ENCODE measurements around the gene SH3RF2.

The SH3RF2 gene

GRCh38 chr5:146043722-146044121, 107.3 kb downstream of the SH3RF2 start:
- H3K4me3 ChIP-seq (ENCODE audit: insufficient read depth, low read depth, low read length, poor library complexity, severe bottlenecking), result no peak overlapping the region
- H3K4me1 ChIP-seq (ENCODE audit: control insufficient read depth, insufficient read depth, low read length, poor library complexity, severe bottlenecking), result no peaks in the 10 kb centered on the region
- H3K27ac ChIP-seq (ENCODE audit: insufficient read depth, low read length, poor library complexity, severe bottlenecking), result no peak overlapping the region
- H3K9me3 ChIP-seq (ENCODE audit: control insufficient read depth, low read length), result no peaks in the 10 kb centered on the region
- H3K27me3 ChIP-seq (replicated peaks; ENCODE audit: control insufficient read depth, insufficient read depth, low read length, poor library complexity, severe bottlenecking), result no peaks in the 10 kb centered on the region
- DNase-seq, result no peak
- H3K36me3 ChIP-seq (ENCODE audit: control insufficient read depth, insufficient read depth, low read length), result no peaks in the 10 kb centered on the region

GRCh38 chr5:146047396-146047795, 111.0 kb downstream of the SH3RF2 start:
- no peak for DNase-seq
- Histone ChIP-seq H3K27me3 (replicated peaks; ENCODE audit: control insufficient read depth, insufficient read depth, low read length, poor library complexity, severe bottlenecking) (no peaks in the 10 kb centered on the region), H3K9me3 (ENCODE audit: control insufficient read depth, low read length) (no peaks in the 10 kb centered on the region), H3K4me1 (ENCODE audit: control insufficient read depth, insufficient read depth, low read length, poor library complexity, severe bottlenecking) (no peaks in the 10 kb centered on the region), H3K4me3 (ENCODE audit: insufficient read depth, low read depth, low read length, poor library complexity, severe bottlenecking) (no peak overlapping the region), H3K27ac (ENCODE audit: insufficient read depth, low read length, poor library complexity, severe bottlenecking) (no peak overlapping the region), H3K36me3 (ENCODE audit: control insufficient read depth, insufficient read depth, low read length) (no peaks in the 10 kb centered on the region)

- Histone ChIP-seq H3K27ac (ENCODE audit: insufficient read depth, low read length, poor library complexity, severe bottlenecking) (no peak overlapping the region), H3K36me3 (ENCODE audit: control insufficient read depth, insufficient read depth, low read length) (no peaks in the 10 kb centered on the region), H3K27me3 (replicated peaks; ENCODE audit: control insufficient read depth, insufficient read depth, low read length, poor library complexity, severe bottlenecking) (no peaks in the 10 kb centered on the region), H3K4me3 (ENCODE audit: insufficient read depth, low read depth, low read length, poor library complexity, severe bottlenecking) (no peak overlapping the region), H3K4me1 (ENCODE audit: control insufficient read depth, insufficient read depth, low read length, poor library complexity, severe bottlenecking) (no peaks in the 10 kb centered on the region), H3K9me3 (ENCODE audit: control insufficient read depth, low read length) (no peaks in the 10 kb centered on the region)
- DNase-seq, result no peak
Measured at GRCh38 chr5:146048994-146049703, 112.8 kb downstream of the SH3RF2 start.

- no peak overlapping the region for H3K27ac ChIP-seq (ENCODE audit: insufficient read depth, low read length, poor library complexity, severe bottlenecking)
- no peaks in the 10 kb centered on the region for H3K4me1 ChIP-seq (ENCODE audit: control insufficient read depth, insufficient read depth, low read length, poor library complexity, severe bottlenecking)
- DNase-seq, result no peak
- H3K4me3 ChIP-seq (ENCODE audit: insufficient read depth, low read depth, low read length, poor library complexity, severe bottlenecking), result no peak overlapping the region
- H3K9me3 ChIP-seq (ENCODE audit: control insufficient read depth, low read length), result no peaks in the 10 kb centered on the region
- no peaks in the 10 kb centered on the region for H3K27me3 ChIP-seq (replicated peaks; ENCODE audit: control insufficient read depth, insufficient read depth, low read length, poor library complexity, severe bottlenecking)
- H3K36me3 ChIP-seq (ENCODE audit: control insufficient read depth, insufficient read depth, low read length), result no peaks in the 10 kb centered on the region
Measured at GRCh38 chr5:146049704-146050026, 113.3 kb downstream of the SH3RF2 start.

- Histone ChIP-seq H3K27me3 (replicated peaks; ENCODE audit: control insufficient read depth, insufficient read depth, low read length, poor library complexity, severe bottlenecking) (no peaks in the 10 kb centered on the region), H3K4me1 (ENCODE audit: control insufficient read depth, insufficient read depth, low read length, poor library complexity, severe bottlenecking) (no peaks in the 10 kb centered on the region), H3K36me3 (ENCODE audit: control insufficient read depth, insufficient read depth, low read length) (no peaks in the 10 kb centered on the region), H3K4me3 (ENCODE audit: insufficient read depth, low read depth, low read length, poor library complexity, severe bottlenecking) (no peak overlapping the region), H3K9me3 (ENCODE audit: control insufficient read depth, low read length) (no peaks in the 10 kb centered on the region), H3K27ac (ENCODE audit: insufficient read depth, low read length, poor library complexity, severe bottlenecking) (no peak overlapping the region)
- no peak for DNase-seq
Measured at GRCh38 chr5:146050086-146050485, 113.7 kb downstream of the SH3RF2 start.

GRCh38 chr5:146051678-146052077, 115.3 kb downstream of the SH3RF2 start:
- H3K27me3 ChIP-seq (replicated peaks; ENCODE audit: control insufficient read depth, insufficient read depth, low read length, poor library complexity, severe bottlenecking), result no peaks in the 10 kb centered on the region
- no peaks in the 10 kb centered on the region for H3K36me3 ChIP-seq (ENCODE audit: control insufficient read depth, insufficient read depth, low read length)

DNA sequence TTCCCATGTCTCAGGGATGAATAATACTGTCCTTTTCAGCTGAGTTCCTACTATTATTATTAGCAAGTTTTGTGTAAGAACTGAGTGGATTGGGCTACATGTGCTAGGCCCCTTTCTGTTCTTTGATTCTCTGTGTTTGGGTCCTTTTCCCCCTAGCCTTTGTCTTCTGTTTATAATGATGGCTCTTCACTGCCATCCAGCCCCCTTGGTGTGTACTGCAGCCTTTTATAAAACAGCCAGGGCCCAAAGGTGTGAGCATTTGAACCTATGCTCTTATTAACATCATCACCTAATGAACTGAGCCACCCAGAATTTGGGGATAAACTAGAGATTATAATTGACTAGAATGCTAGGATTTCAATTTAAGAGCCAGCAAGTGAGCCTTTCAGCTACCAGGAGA, 116.4 kb downstream of the SH3RF2 start:
- no peak for DNase-seq
- H3K4me3 ChIP-seq (ENCODE audit: insufficient read depth, low read depth, low read length, poor library complexity, severe bottlenecking), result no peak overlapping the region
- no peaks in the 10 kb centered on the region for H3K9me3 ChIP-seq (ENCODE audit: control insufficient read depth, low read length)
- no peaks in the 10 kb centered on the region for H3K4me1 ChIP-seq (ENCODE audit: control insufficient read depth, insufficient read depth, low read length, poor library complexity, severe bottlenecking)
- H3K27ac ChIP-seq (ENCODE audit: insufficient read depth, low read length, poor library complexity, severe bottlenecking), result no peak overlapping the region
- no peaks in the 10 kb centered on the region for H3K36me3 ChIP-seq (ENCODE audit: control insufficient read depth, insufficient read depth, low read length)
- H3K27me3 ChIP-seq (replicated peaks; ENCODE audit: control insufficient read depth, insufficient read depth, low read length, poor library complexity, severe bottlenecking), result no peaks in the 10 kb centered on the region

More at GRCh38 chr5:146051678-146052077, 115.3 kb downstream of the SH3RF2 start:
- Histone ChIP-seq H3K4me3 (ENCODE audit: insufficient read depth, low read depth, low read length, poor library complexity, severe bottlenecking) (no peak overlapping the region), H3K9me3 (ENCODE audit: control insufficient read depth, low read length) (no peaks in the 10 kb centered on the region), H3K27ac (ENCODE audit: insufficient read depth, low read length, poor library complexity, severe bottlenecking) (no peak overlapping the region), H3K4me1 (ENCODE audit: control insufficient read depth, insufficient read depth, low read length, poor library complexity, severe bottlenecking) (no peaks in the 10 kb centered on the region)
- no peak for DNase-seq

DNA sequence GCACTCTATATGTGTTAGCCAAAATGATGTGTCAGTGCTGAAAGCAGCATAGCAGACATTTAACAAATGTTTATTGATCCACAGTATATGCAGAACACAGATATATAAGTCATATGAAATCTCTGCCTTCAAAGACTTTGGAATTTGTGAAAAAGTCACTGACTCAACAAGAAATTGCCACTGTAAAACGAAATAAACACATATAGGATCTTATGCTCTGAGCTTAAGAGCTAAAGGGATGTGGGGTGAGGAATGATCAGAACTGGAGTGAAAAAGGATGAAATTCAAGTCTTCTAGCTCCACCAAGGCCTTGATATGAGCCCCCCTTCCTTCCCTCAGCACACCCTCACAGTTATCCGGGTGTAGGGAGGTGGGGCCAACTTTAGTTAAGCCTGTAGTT, 119.1 kb downstream of the SH3RF2 start:
- Histone ChIP-seq H3K27me3 (replicated peaks; ENCODE audit: control insufficient read depth, insufficient read depth, low read length, poor library complexity, severe bottlenecking) (no peaks in the 10 kb centered on the region), H3K4me3 (ENCODE audit: insufficient read depth, low read depth, low read length, poor library complexity, severe bottlenecking) (no peak overlapping the region), H3K9me3 (ENCODE audit: control insufficient read depth, low read length) (no peaks in the 10 kb centered on the region), H3K36me3 (ENCODE audit: control insufficient read depth, insufficient read depth, low read length) (no peaks in the 10 kb centered on the region), H3K27ac (ENCODE audit: insufficient read depth, low read length, poor library complexity, severe bottlenecking) (no peak overlapping the region), H3K4me1 (ENCODE audit: control insufficient read depth, insufficient read depth, low read length, poor library complexity, severe bottlenecking) (no peaks in the 10 kb centered on the region)
- no peak for DNase-seq

DNA sequence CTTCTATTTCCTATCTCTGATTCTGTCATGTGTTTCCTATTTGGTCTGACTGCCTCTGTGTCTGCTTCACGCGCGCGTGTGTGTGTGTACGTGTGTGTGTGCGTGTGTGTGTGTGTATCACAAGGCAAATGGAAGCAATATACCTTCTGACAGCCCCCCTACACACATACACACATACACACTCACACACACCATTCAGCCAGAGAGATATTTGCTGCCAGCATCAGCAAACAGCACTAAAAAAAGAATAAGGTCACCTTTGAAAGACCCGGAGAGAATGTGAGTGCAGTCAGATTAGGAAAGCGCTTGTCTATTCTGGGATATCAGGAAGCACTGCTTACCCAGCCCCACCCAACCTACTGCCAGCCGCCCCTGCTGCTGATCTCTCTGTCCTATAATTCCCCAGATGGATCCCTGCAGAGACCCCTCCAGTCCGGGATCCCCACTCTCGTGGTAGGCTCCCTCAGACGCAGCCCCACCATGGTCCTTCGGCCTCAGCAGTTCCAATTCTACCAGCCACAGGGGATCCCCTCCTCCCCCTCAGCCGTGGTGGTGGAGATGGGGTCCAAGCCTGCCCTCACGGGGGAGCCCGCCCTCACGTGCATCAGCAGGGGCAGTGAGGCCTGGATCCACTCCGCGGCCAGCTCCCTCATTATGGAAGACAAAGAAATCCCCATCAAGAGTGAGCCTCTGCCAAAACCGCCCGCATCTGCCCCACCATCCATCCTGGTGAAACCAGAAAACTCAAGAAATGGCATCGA, 123.3 kb downstream of the SH3RF2 start:
- no peak for DNase-seq
- Histone ChIP-seq H3K36me3 (ENCODE audit: control insufficient read depth, insufficient read depth, low read length) (no peaks in the 10 kb centered on the region), H3K27ac (ENCODE audit: insufficient read depth, low read length, poor library complexity, severe bottlenecking) (no peak overlapping the region), H3K27me3 (replicated peaks; ENCODE audit: control insufficient read depth, insufficient read depth, low read length, poor library complexity, severe bottlenecking) (no peaks in the 10 kb centered on the region), H3K4me3 (ENCODE audit: insufficient read depth, low read depth, low read length, poor library complexity, severe bottlenecking) (no peak overlapping the region), H3K4me1 (ENCODE audit: control insufficient read depth, insufficient read depth, low read length, poor library complexity, severe bottlenecking) (no peaks in the 10 kb centered on the region), H3K9me3 (ENCODE audit: control insufficient read depth, low read length) (no peaks in the 10 kb centered on the region)

DNA sequence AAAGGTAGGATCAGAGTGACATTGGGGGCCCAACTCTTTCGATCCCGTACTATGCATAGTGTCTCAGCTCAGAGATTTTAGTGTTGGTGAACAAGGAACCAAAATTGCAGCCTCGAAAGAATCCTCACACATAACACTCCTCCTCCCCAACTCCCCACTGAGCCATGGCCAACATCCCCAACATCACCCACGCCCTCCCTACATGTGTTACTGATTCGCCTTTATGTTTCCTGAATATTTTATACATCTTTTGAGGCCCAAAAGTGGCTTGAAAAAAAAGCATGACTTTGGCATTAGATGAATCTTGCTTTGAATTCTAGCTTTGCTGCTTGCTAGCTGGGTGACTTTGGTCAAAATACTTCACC, 123.8 kb downstream of the SH3RF2 start:
- Histone ChIP-seq H3K9me3 (ENCODE audit: control insufficient read depth, low read length) (no peaks in the 10 kb centered on the region), H3K27ac (ENCODE audit: insufficient read depth, low read length, poor library complexity, severe bottlenecking) (no peak overlapping the region), H3K4me1 (ENCODE audit: control insufficient read depth, insufficient read depth, low read length, poor library complexity, severe bottlenecking) (no peaks in the 10 kb centered on the region), H3K27me3 (replicated peaks; ENCODE audit: control insufficient read depth, insufficient read depth, low read length, poor library complexity, severe bottlenecking) (no peaks in the 10 kb centered on the region), H3K4me3 (ENCODE audit: insufficient read depth, low read depth, low read length, poor library complexity, severe bottlenecking) (no peak overlapping the region), H3K36me3 (ENCODE audit: control insufficient read depth, insufficient read depth, low read length) (no peaks in the 10 kb centered on the region)
- DNase-seq, result no peak

All from effector memory CD4-positive, alpha-beta T cell (primary cell).